Stimulated activated memory B cell treated with anti-CD40 and anti-IgM and Interleukin-4, amounts not matched to agents 10 μg/mL and 1 μg/mL and 100 μg/mL, for 72 hours (primary cell): ENCODE data around the gene NAA35.
A peak's percentile ranks its signal among the peaks of the same experiment; 100 is the strongest.
"Not testable (repeated sequence)": the region's sequence is repeated elsewhere in the genome, so short reads cannot be mapped to it uniquely, and the experiment has no call there.

Experiments
- ATAC-seq: fragments of 150-1000 bp; cut with Tn5 transposase; 2 replicates; pipeline ENCODE4 v1.10.0; 2021
- H3K27ac Mint-ChIP-seq: one replicate; pipeline ENCODE4 v1.8.0; 2022; ENCODE audit warnings: mild to moderate bottlenecking, mixed read lengths
- H3K27me3 Mint-ChIP-seq: one replicate; pipeline ENCODE4 v1.8.0; 2022; ENCODE audit warnings: mixed read lengths
- H3K36me3 Mint-ChIP-seq: one replicate; pipeline ENCODE4 v1.8.0; 2022; ENCODE audit warnings: mixed read lengths
- H3K4me1 Mint-ChIP-seq: one replicate; pipeline ENCODE4 v1.8.0; 2022; ENCODE audit warnings: mixed read lengths
- H3K4me3 Mint-ChIP-seq: one replicate; pipeline ENCODE4 v1.8.0; 2022; ENCODE audit warnings: mild to moderate bottlenecking, moderate library complexity, mixed read lengths
- H3K9me3 Mint-ChIP-seq: one replicate; pipeline ENCODE4 v1.8.0; 2022; ENCODE audit warnings: mixed read lengths

NAA35 gene

DNA sequence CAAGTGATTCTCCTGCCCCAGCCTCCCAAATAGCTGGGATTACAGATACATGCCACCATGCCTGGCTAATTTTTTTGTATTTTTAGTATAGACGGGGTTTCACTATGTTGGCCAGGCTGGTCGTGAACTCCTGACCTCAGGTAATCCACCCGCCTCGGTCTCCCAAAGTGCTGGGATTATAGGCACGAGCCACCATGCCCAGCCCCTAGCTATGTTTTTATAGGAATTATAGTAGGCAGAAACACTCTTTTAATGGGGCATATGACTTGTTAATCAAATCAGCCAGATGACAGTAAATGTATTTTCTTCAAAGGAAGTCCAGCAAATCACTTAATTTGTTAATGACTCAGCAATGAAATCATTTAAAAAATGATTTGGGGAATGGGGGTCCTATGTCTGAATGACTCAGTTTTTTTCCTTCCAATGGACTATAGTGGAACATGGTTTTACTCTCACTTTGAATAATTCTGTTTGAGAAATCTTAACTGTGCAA, 33.2 kb downstream of the NAA35 start:
- not testable (repeated sequence) for ATAC-seq, H3K4me3 Mint-ChIP-seq, H3K4me1 Mint-ChIP-seq, H3K9me3 Mint-ChIP-seq, H3K27me3 Mint-ChIP-seq, H3K27ac Mint-ChIP-seq
- H3K36me3 Mint-ChIP-seq: peaks cover 60% of the 10 kb centered on the region

DNA sequence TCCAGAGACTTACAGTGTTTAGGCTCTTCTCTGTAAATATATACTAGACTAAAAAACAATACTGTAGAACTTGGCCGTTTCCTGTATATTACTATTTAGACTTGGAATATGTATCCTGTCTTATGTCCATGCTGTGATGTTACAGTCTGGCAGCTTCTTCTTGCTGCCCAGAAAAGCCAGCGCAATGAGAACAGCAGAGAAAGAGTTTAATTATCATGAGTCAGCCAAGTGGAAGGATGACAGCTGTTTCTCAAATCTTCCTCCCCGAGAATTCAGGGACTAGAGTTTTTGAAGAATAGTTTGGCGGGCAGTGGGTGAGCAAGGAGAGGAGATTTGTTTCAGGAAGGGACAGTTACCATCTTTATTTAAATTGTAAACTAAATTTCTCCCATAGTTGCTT, 37.5 kb downstream of the NAA35 start:
- no peak overlapping the region for H3K27ac Mint-ChIP-seq
- no peak overlapping the region for H3K4me3 Mint-ChIP-seq
- no peaks in the 10 kb centered on the region for H3K9me3 Mint-ChIP-seq
- peaks cover 67% of the 10 kb centered on the region for H3K36me3 Mint-ChIP-seq
- H3K27me3 Mint-ChIP-seq: no peaks in the 10 kb centered on the region
- no peak for ATAC-seq
- H3K4me1 Mint-ChIP-seq: no peaks in the 10 kb centered on the region

DNA sequence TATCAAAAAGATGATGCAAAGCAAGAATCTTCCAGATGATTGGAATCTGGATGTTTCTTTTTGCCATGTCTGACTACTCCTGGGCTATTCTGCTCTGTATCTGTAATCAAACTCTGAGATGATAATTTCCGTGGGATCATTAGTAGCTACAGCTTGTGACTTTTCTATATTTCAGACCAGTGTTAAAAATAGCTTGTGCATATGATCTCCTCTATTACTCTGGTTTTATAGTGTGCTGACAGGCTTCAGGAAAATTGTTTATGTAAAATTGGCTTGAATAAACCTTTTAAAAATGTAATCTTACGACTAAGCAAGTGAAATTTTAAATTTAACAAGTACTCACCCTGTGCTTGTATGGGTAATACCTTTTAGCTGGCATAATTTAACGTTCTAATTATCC, 40.4 kb downstream of the NAA35 start:
- peaks cover 89% of the 10 kb centered on the region for H3K36me3 Mint-ChIP-seq
- no peaks in the 10 kb centered on the region for H3K27me3 Mint-ChIP-seq
- no peaks in the 10 kb centered on the region for H3K4me1 Mint-ChIP-seq
- H3K27ac Mint-ChIP-seq: no peak overlapping the region
- no peaks in the 10 kb centered on the region for H3K9me3 Mint-ChIP-seq
- H3K4me3 Mint-ChIP-seq: no peak overlapping the region
- ATAC-seq: no peak

DNA sequence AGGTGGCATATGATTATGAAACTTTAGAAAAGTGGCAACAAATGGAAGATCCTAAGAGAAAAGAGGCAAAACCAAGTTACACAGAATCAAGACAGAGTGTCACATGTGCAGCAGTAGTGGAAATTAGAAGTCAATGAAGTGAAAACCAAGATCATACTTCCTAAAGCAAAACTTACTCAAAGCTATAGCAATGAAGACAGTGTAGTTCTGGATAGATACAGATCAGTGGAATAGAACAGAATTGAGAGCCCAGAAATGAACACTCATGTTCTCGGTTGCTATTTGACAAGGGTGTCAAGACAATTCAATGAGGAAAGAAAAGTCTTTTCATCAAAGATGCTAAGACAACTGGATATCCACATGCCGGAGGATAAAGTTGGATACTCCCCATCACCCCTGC, 43.5 kb downstream of the NAA35 start:
- no peaks in the 10 kb centered on the region for H3K9me3 Mint-ChIP-seq
- H3K27me3 Mint-ChIP-seq: no peaks in the 10 kb centered on the region
- H3K4me3 Mint-ChIP-seq: no peak overlapping the region
- peaks cover 94% of the 10 kb centered on the region for H3K36me3 Mint-ChIP-seq
- ATAC-seq: no peak
- no peaks in the 10 kb centered on the region for H3K4me1 Mint-ChIP-seq
- H3K27ac Mint-ChIP-seq: no peak overlapping the region

DNA sequence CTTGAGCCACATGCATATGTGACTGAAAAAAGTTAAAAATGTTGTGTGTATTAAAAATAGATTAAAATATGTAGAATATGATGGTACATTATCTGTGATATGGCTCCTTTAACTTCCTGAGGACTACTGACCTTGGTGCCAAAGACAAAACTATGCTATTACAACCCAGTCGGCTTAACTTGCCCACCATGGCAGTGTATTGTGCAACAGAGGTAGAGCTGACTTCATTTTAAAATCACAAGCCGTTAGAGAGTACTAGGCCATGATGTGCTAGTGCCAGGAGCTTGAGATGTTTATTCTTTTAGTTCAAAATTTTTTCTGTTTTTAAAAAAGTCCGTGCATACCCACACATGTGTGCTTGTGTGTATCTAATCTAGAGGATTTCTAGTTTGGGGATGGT, 46.3 kb downstream of the NAA35 start:
- Mint-ChIP-seq H3K4me1 (no peaks in the 10 kb centered on the region), H3K27ac (no peak overlapping the region), H3K4me3 (no peak overlapping the region), H3K9me3 (peaks cover 4% of the 10 kb centered on the region), H3K27me3 (no peaks in the 10 kb centered on the region), H3K36me3 (peaks cover 90% of the 10 kb centered on the region)
- no peak for ATAC-seq

DNA sequence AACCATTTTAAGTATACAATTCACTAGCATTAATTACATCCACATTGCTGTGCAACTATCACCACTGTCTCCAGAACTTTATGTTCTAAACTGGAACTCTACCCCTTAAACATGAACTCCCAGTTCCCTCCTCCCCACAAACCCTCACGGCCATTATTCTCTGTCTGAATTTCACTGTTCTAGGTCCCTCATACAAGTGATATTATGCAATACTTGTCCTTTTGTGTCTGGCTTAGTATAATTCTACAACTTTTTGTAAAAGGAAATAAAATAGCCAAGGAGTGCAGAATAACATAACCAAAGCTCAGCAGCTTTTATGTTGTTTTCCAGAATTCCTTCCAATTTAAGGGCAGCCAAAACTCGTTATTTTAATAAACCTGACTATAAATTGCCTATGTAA, 53.2 kb downstream of the NAA35 start:
- H3K36me3 Mint-ChIP-seq: peaks cover 61% of the 10 kb centered on the region
- ATAC-seq: no peak
- peaks cover 5% of the 10 kb centered on the region for H3K4me1 Mint-ChIP-seq
- peaks cover 7% of the 10 kb centered on the region for H3K9me3 Mint-ChIP-seq
- H3K4me3 Mint-ChIP-seq: no peak overlapping the region
- no peaks in the 10 kb centered on the region for H3K27me3 Mint-ChIP-seq
- H3K27ac Mint-ChIP-seq: no peak overlapping the region

DNA sequence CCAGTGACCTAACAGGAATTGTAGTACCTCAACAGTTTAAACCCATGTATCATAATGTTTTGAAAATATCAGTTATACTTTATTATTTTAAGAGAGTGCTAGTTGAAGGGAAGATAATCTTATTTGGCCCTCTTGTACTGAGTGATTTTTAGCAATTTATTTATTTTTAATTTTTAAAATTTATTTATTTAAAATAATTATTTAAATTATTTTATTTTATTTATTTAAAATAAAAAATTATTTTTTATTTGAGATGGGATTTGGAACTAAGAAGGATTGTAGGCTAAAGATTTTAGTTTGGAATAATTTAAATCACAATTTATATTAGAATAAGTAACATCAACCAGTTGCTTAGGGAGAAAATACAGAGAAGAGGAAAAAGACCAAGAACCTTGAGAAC, 54.2 kb downstream of the NAA35 start:
- peaks cover 7% of the 10 kb centered on the region for H3K9me3 Mint-ChIP-seq
- H3K27ac Mint-ChIP-seq: no peak overlapping the region
- H3K4me1 Mint-ChIP-seq: peaks cover 5% of the 10 kb centered on the region
- no peaks in the 10 kb centered on the region for H3K27me3 Mint-ChIP-seq
- no peak for ATAC-seq
- H3K4me3 Mint-ChIP-seq: no peak overlapping the region
- peaks cover 55% of the 10 kb centered on the region for H3K36me3 Mint-ChIP-seq

DNA sequence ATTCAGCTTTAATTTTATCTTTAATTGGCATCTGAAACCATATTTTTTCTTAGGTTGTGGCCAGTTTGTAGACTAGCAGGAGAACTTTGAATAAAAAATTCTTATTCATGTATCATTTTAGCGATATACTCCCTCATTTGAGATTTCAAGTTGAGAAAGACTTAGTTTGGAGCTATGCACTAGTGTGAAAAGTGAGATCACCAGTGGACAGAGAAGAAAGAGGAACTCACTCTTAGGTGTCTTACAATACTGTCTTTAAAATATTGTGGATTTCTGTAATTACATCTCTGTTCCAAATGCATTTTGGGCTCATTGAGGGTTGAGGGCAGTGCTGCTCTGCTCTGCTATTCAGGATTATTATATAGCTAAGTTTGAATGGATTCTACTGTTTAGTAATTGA, 54.7 kb downstream of the NAA35 start:
- H3K4me1 Mint-ChIP-seq: peaks cover 5% of the 10 kb centered on the region
- no peak overlapping the region for H3K4me3 Mint-ChIP-seq
- ATAC-seq: no peak
- no peaks in the 10 kb centered on the region for H3K27me3 Mint-ChIP-seq
- peaks cover 57% of the 10 kb centered on the region for H3K36me3 Mint-ChIP-seq
- no peak overlapping the region for H3K27ac Mint-ChIP-seq
- H3K9me3 Mint-ChIP-seq: peaks cover 7% of the 10 kb centered on the region

DNA sequence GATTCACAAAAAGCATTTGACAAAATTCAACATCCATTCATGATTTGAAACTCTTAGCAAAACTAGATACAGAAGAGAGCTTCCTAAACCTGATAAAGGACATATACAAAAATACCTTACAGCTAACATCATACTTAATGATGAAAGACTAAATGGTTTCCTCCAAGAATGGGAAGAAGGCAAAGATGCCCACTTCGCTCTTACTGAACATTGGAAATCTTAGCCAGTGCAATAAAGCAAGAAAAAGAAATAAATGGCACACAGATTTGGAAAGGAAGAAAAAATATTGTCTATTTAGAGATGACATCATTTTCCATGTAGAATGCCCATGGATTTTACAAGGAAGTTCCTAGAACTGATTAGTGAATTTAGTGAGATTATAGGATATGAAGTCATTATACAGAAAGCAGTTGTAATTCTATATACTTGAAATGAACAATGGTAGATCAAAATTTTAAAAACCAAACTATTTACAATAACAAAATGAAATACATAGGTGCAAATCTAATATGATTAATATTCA, 64.4 kb downstream of the NAA35 start:
- no peaks in the 10 kb centered on the region for H3K4me1 Mint-ChIP-seq
- H3K9me3 Mint-ChIP-seq: peaks cover 3% of the 10 kb centered on the region
- no peak overlapping the region for H3K4me3 Mint-ChIP-seq
- no peaks in the 10 kb centered on the region for H3K27me3 Mint-ChIP-seq
- ATAC-seq: no peak
- H3K27ac Mint-ChIP-seq: no peak overlapping the region
- peaks cover 88% of the 10 kb centered on the region for H3K36me3 Mint-ChIP-seq

DNA sequence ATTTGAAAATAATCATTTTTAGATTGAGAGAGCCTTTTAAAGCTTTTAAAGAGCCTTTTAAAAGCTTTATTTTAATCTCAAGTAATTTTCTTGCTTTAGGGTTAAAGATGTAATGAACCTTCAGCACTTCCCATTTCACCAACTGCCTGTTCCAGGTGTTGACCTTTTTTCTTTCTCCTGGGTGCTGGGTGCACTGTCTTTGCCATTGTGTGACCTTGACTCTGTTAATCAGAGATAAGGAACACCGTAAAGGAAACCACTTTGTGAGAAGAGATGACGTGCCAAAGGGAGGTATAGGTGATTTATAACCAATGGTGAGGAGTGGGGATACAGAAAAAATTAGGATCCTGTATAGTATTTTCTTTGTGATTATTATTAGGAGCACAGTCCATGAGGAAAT, 68.2 kb downstream of the NAA35 start:
- Mint-ChIP-seq H3K4me3 (no peak overlapping the region), H3K9me3 (peaks cover 3% of the 10 kb centered on the region), H3K4me1 (no peaks in the 10 kb centered on the region), H3K27ac (no peak overlapping the region), H3K27me3 (no peaks in the 10 kb centered on the region), H3K36me3 (peaks cover 67% of the 10 kb centered on the region)
- no peak for ATAC-seq

DNA sequence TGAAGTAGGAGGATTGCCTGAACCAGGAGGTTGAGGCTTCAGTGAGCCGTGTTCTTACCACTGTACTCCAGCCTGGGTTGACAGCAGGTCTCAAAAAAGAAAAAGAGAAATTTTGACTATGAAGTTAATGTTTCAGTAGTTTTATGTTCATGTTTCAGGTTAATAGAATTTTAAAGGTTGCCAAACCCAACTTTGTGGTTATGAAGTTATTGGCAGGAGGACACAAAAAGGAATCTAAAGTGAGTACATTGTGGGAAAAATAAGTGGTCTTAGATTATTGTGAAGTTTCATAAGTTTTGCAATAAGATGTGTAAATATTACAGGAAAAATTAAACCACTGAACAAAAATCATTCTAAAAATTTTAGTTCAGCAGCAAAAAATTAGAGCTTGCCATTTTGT, 79.8 kb downstream of the NAA35 start:
- Mint-ChIP-seq H3K4me3 (no peak overlapping the region), H3K27me3 (no peaks in the 10 kb centered on the region), H3K27ac (no peak overlapping the region), H3K9me3 (no peaks in the 10 kb centered on the region), H3K36me3 (peaks cover 92% of the 10 kb centered on the region), H3K4me1 (no peaks in the 10 kb centered on the region)
- ATAC-seq: no peak

DNA sequence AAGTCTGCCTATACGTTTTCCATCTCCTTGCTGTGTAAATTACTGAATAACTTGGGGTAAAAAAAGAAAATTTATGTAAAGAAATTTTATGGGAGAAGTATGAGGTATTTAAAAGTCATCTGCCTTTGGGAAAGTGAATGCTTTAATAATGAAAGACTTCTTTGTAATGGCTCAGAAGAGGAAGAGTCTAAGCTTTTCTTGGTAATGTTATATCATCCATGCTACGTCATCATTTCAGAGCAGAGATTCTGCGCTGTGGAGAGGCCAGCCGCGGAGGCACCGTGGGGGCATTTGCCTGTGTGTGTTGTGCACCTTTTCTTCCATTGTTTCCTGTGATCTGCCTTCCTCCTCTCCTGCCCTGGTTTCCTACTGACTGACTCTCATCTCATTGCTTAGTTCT, 80.2 kb downstream of the NAA35 start:
- Mint-ChIP-seq H3K36me3 (peaks cover 95% of the 10 kb centered on the region), H3K4me1 (no peaks in the 10 kb centered on the region), H3K4me3 (no peak overlapping the region), H3K27ac (peak overlapping the region; percentile 24), H3K9me3 (no peaks in the 10 kb centered on the region), H3K27me3 (no peaks in the 10 kb centered on the region)
- ATAC-seq: no peak

DNA sequence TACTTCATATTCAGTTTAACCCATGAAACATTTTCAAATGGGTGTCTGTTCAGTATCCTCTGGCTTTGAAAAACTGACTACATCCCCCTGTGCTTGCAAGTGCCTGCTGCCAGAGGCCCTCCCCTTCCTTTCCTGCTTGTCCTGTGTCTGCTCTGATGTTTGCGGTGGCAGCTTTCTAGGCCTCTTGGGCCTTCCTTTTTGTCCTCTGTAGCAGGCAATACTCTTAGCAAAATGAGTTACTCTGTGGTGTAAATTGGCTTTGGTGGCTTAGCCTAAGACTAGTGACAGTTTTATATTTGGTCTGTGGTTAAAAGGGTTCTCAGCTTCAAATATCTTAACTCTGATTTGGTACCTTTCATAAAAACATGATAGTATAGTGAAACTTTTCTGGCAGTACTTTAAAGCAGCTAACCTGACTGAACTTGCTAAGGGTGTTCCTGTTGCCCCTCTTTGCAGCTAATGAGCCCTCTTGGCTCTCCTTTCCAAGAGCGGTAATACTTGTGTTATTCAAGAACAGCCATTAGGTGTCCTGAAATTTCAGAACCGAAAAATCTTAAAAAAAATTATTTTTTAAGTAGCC, 81.8 kb downstream of the NAA35 start:
- Mint-ChIP-seq H3K36me3 (peaks cover 98% of the 10 kb centered on the region), H3K27me3 (no peaks in the 10 kb centered on the region), H3K4me1 (no peaks in the 10 kb centered on the region), H3K9me3 (no peaks in the 10 kb centered on the region), H3K4me3 (no peak overlapping the region), H3K27ac (no peak overlapping the region)
- ATAC-seq: no peak

DNA sequence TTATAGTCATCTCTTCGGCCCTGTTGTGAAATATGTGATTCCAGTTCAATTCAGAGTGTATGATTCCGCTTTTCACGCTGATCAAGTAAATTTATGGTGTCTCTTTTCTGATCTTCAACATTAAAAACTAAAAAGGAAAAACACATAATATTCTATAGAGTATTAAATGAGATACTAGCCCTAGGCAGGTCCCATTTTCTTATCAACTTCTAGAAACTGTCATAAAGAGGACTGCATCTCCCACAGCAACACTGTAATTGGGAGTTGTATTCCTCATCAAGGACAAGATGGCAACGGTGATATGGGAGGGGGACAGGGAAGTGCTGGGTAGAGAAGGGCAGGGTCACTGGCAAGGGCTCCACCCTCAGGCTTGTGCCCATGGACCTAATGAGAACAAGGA, 86.8 kb downstream of the NAA35 start:
- H3K4me3 Mint-ChIP-seq: no peak overlapping the region
- no peak overlapping the region for H3K27ac Mint-ChIP-seq

DNA sequence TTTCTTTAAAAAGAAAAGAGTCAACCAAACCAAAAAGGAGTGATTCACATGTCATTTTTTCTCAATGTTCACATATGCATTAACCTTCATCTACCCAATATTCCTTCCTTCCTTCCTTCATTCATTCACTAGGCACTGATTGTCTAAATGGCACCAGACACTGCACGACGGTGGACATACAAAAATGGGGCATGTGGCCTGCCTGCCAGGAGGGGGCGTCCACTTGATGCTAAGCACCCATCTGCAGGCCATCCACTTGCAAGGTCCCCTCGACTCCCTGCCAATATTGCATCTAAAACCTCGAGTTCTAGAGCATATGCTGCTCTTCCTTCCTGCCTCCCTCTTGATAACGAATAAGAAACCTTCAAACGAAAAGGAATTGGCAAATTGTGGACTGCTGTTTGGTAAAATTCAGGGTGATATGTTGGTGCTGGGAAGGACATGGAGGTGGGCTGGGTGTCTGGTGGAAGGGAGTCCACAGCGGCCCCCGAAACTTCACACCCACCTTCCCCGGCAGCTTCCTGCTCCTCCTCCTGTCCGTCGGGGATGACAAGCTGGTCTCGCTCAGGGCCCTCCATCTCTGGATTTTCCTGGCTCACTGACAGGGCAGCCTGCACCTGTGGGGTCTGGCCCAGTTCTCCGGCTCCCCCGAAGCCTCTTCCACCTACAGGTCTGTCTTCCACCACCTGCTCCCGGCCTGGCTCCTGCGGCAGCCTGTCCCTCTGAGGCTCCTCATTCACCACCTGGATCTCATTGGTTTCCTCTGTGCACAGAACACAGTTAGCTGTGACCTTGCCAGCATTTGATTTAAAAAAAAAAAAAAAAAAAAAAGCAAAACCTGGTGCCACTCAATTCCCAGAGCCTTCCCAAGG, 94.2 kb downstream of the NAA35 start:
- peaks cover 6% of the 10 kb centered on the region for H3K36me3 Mint-ChIP-seq
- no peak overlapping the region for H3K4me3 Mint-ChIP-seq
- no peak for ATAC-seq
- H3K9me3 Mint-ChIP-seq: no peaks in the 10 kb centered on the region
- H3K4me1 Mint-ChIP-seq: no peaks in the 10 kb centered on the region
- H3K27ac Mint-ChIP-seq: no peak overlapping the region
- H3K27me3 Mint-ChIP-seq: no peaks in the 10 kb centered on the region

More for the DNA sequence above, 86.8 kb downstream of the NAA35 start:
- Mint-ChIP-seq H3K4me1 (no peaks in the 10 kb centered on the region), H3K36me3 (peaks cover 68% of the 10 kb centered on the region), H3K27me3 (no peaks in the 10 kb centered on the region), H3K9me3 (no peaks in the 10 kb centered on the region)
- no peak for ATAC-seq
